UCSD-AML1 (cell line): ENCODE data around the gene FHIT.

Experiments
- DNase-seq: peaks from one replicate; lab custom pipeline; 2025; ENCODE audit not compliant: unreplicated experiment; lab: John Stamatoyannopoulos, UW

The FHIT gene

GRCh38 chr3:60028233-60028632 is 1223.0 kb downstream of the FHIT start:
- DNase-seq = no peak

GRCh38 chr3:60027335-60027734 is 1223.9 kb downstream of the FHIT start:
- no peak for DNase-seq

- no peak for DNase-seq
These were observed 1225.9 kb downstream of the FHIT start for GRCh38 chr3:60025096-60026050.

- no peak for DNase-seq
These were observed 1226.9 kb downstream of the FHIT start for GRCh38 chr3:60024400-60024799.

- no peak for DNase-seq
These were observed 1228.1 kb downstream of the FHIT start for GRCh38 chr3:60023189-60023588.

GRCh38 chr3:60017631-60018030 is 1233.6 kb downstream of the FHIT start:
- DNase-seq = no peak

GRCh38 chr3:60015032-60015705 is 1236.1 kb downstream of the FHIT start:
- no peak for DNase-seq

GRCh38 chr3:60013241-60013640 is 1238.0 kb downstream of the FHIT start:
- no peak for DNase-seq

GRCh38 chr3:60011218-60011617 is 1240.0 kb downstream of the FHIT start:
- DNase-seq = no peak

- peak; percentile 23 for DNase-seq
These were observed 1240.5 kb downstream of the FHIT start for GRCh38 chr3:60010781-60011180.

GRCh38 chr3:60009931-60010478 is 1241.2 kb downstream of the FHIT start:
- no peak for DNase-seq

GRCh38 chr3:60001369-60001768 is 1249.9 kb downstream of the FHIT start:
- no peak for DNase-seq

GRCh38 chr3:60000311-60001105 is 1250.7 kb downstream of the FHIT start:
- DNase-seq = no peak

- no peak for DNase-seq
These were observed 1253.2 kb downstream of the FHIT start for GRCh38 chr3:59998058-59998457.

GRCh38 chr3:59997583-59997982 is 1253.7 kb downstream of the FHIT start:
- no peak for DNase-seq

- no peak for DNase-seq
These were observed 1255.2 kb downstream of the FHIT start for GRCh38 chr3:59996056-59996455.

- no peak for DNase-seq
These were observed 1255.7 kb downstream of the FHIT start for GRCh38 chr3:59995563-59995962.

GRCh38 chr3:59994732-59995304 is 1256.4 kb downstream of the FHIT start:
- no peak for DNase-seq

- no peak for DNase-seq
These were observed 1258.7 kb downstream of the FHIT start for GRCh38 chr3:59992578-59992977.

- no peak for DNase-seq
These were observed 1260.3 kb downstream of the FHIT start for GRCh38 chr3:59990915-59991314.

- DNase-seq = no peak
These were observed 1268.7 kb downstream of the FHIT start for GRCh38 chr3:59982510-59982909.
